ENCODE measurements around the gene OR2M3.
"Not testable (repeated sequence)": the region's sequence is repeated elsewhere in the genome, so short reads cannot be mapped to it uniquely, and the experiment has no call there.

OR2M3 gene

GRCh38 chr1:248243204-248243603 lies 46.1 kb downstream of the OR2M3 start:
- H3K9me3 ChIP-seq (replicated peaks in 1 of 2; ENCODE audit: control insufficient read depth in 2 of 2, insufficient read depth in 1 of 2, low read depth in 1 of 2, low read length in 2 of 2): peaks cover 0 to 18% of the 10 kb centered on the region in 2 donors
- peak overlapping the region; percentile 60 for H2AFZ ChIP-seq (ENCODE audit: low read length)
- H3K27ac ChIP-seq (replicated peaks; ENCODE audit: low read length): no peak overlapping the region
- H3K14ac ChIP-seq (ENCODE audit: low read length): no peak overlapping the region
- no peak overlapping the region for H2BK12ac ChIP-seq (ENCODE audit: low read length)
- WGBS, 2 donors (ENCODE audit: extremely low coverage in 2 of 2, insufficient read length in 2 of 2, insufficient replicate concordance in 1 of 2): no CpG with 5 or more reads among the region's 14 CpGs
- no peak overlapping the region for H4K91ac ChIP-seq (ENCODE audit: low read depth, low read length, poor library complexity)
- no peak overlapping the region for H4K8ac ChIP-seq (ENCODE audit: low read depth, low read length)
- no peak overlapping the region for H3K23ac ChIP-seq (ENCODE audit: low read depth, low read length, poor library complexity)
- H3K18ac ChIP-seq (ENCODE audit: low read length): no peak overlapping the region
- H3K36me3 ChIP-seq (replicated peaks in 1 of 2; ENCODE audit: control insufficient read depth in 2 of 2, insufficient read depth in 2 of 2, low read length in 2 of 2): no peaks in the 10 kb centered on the region
- H3K4ac ChIP-seq (ENCODE audit: low read length): no peak overlapping the region
- no peak overlapping the region for H3K4me3 ChIP-seq (ENCODE audit: low read length in 2 of 2)
- no peak overlapping the region for H3K4me2 ChIP-seq (ENCODE audit: insufficient read depth, low read length, poor library complexity, severe bottlenecking)
- no peaks in the 10 kb centered on the region for H3K79me1 ChIP-seq (ENCODE audit: low read depth, low read length)
- H2BK5ac ChIP-seq (ENCODE audit: low read length): no peak overlapping the region
- H3K9ac ChIP-seq (ENCODE audit: low read depth, low read length, poor library complexity): no peak overlapping the region
- H3K27me3 ChIP-seq (ENCODE audit: control insufficient read depth in 3 of 3, insufficient read depth in 3 of 3, low read depth in 1 of 3, low read length in 3 of 3): peaks cover 0 to 4% (median 0%) of the 10 kb centered on the region in 3 experiments
- no peak overlapping the region for H2BK120ac ChIP-seq (ENCODE audit: low read depth, low read length)
- no peak overlapping the region for H2AK5ac ChIP-seq (ENCODE audit: low read depth, low read length)
- DNase-seq (ENCODE audit: low spot score): no peak
- H3K4me1 ChIP-seq (ENCODE audit: control insufficient read depth in 2 of 2, insufficient read depth in 1 of 2, low read depth in 1 of 2, low read length in 2 of 2): no peaks in the 10 kb centered on the region
- H2BK15ac ChIP-seq (ENCODE audit: low read length): no peak overlapping the region

- not testable (repeated sequence) for H2AFZ ChIP-seq (ENCODE audit: low read length); H3K4me3 ChIP-seq (ENCODE audit: low read length in 2 of 2); H3K27me3 ChIP-seq (ENCODE audit: control insufficient read depth in 3 of 3, insufficient read depth in 3 of 3, low read depth in 1 of 3, low read length in 3 of 3); H3K9ac ChIP-seq (ENCODE audit: low read depth, low read length, poor library complexity); H3K9me3 ChIP-seq (replicated peaks in 1 of 2; ENCODE audit: control insufficient read depth in 2 of 2, insufficient read depth in 1 of 2, low read depth in 1 of 2, low read length in 2 of 2); H2BK15ac ChIP-seq (ENCODE audit: low read length); H4K8ac ChIP-seq (ENCODE audit: low read depth, low read length); H4K91ac ChIP-seq (ENCODE audit: low read depth, low read length, poor library complexity); H2BK12ac ChIP-seq (ENCODE audit: low read length); H3K23ac ChIP-seq (ENCODE audit: low read depth, low read length, poor library complexity); H2AK5ac ChIP-seq (ENCODE audit: low read depth, low read length); H3K4me2 ChIP-seq (ENCODE audit: insufficient read depth, low read length, poor library complexity, severe bottlenecking); H3K14ac ChIP-seq (ENCODE audit: low read length); H3K27ac ChIP-seq (replicated peaks; ENCODE audit: low read length); H2BK120ac ChIP-seq (ENCODE audit: low read depth, low read length); H2BK5ac ChIP-seq (ENCODE audit: low read length); H3K36me3 ChIP-seq (replicated peaks in 1 of 2; ENCODE audit: control insufficient read depth in 2 of 2, insufficient read depth in 2 of 2, low read length in 2 of 2); H3K4ac ChIP-seq (ENCODE audit: low read length); H3K4me1 ChIP-seq (ENCODE audit: control insufficient read depth in 2 of 2, insufficient read depth in 1 of 2, low read depth in 1 of 2, low read length in 2 of 2); H3K18ac ChIP-seq (ENCODE audit: low read length); H3K79me1 ChIP-seq (ENCODE audit: low read depth, low read length); DNase-seq (ENCODE audit: low spot score)
- WGBS, 2 donors (ENCODE audit: extremely low coverage in 2 of 2, insufficient read length in 2 of 2, insufficient replicate concordance in 1 of 2): no CpG with 5 or more reads among the region's 1 CpG
Measured at GRCh38 chr1:248259309-248259708, 62.2 kb downstream of the OR2M3 start.
